Globus pallidus (tissue), 1 donor: ENCODE measurements around the gene TRIM71.

Experiments used
- DNase-seq: peaks from one replicate; pipeline ENCODE4 v3.0.0-alpha.2; 2015; ENCODE audit warnings: low spot score

The TRIM71 gene

GRCh38 chr3:32866533-32866932 lies 48.7 kb downstream of the TRIM71 start:
- no peak for DNase-seq

GRCh38 chr3:32867954-32868353 lies 50.2 kb downstream of the TRIM71 start:
- DNase-seq, result no peak

- DNase-seq, result no peak
Observed at GRCh38 chr3:32868719-32869512, 51.1 kb downstream of the TRIM71 start.

- no peak for DNase-seq
Observed at GRCh38 chr3:32869513-32870047, 51.8 kb downstream of the TRIM71 start.

- no peak for DNase-seq
Observed at GRCh38 chr3:32870373-32871095, 52.7 kb downstream of the TRIM71 start.

GRCh38 chr3:32871273-32871672 lies 53.5 kb downstream of the TRIM71 start:
- no peak for DNase-seq

- no peak for DNase-seq
Observed at GRCh38 chr3:32872487-32873382, 54.9 kb downstream of the TRIM71 start.

GRCh38 chr3:32873531-32874130 lies 55.8 kb downstream of the TRIM71 start:
- no peak for DNase-seq

- no peak for DNase-seq
Observed at GRCh38 chr3:32876920-32877319, 59.1 kb downstream of the TRIM71 start.

GRCh38 chr3:32877598-32877997 lies 59.8 kb downstream of the TRIM71 start:
- DNase-seq, result no peak

- no peak for DNase-seq
Observed at GRCh38 chr3:32880225-32880624, 62.4 kb downstream of the TRIM71 start.

GRCh38 chr3:32881624-32882023 lies 63.8 kb downstream of the TRIM71 start:
- DNase-seq, result no peak

- DNase-seq, result no peak
Observed at GRCh38 chr3:32882189-32882588, 64.4 kb downstream of the TRIM71 start.

GRCh38 chr3:32882603-32883025 lies 64.8 kb downstream of the TRIM71 start:
- DNase-seq, result no peak

- no peak for DNase-seq
Observed at GRCh38 chr3:32883817-32884216, 66.0 kb downstream of the TRIM71 start.

GRCh38 chr3:32884591-32884990 lies 66.8 kb downstream of the TRIM71 start:
- no peak for DNase-seq

GRCh38 chr3:32885283-32885901 lies 67.6 kb downstream of the TRIM71 start:
- DNase-seq, result no peak

GRCh38 chr3:32886296-32886695 lies 68.5 kb downstream of the TRIM71 start:
- DNase-seq, result no peak

- DNase-seq, result no peak
Observed at GRCh38 chr3:32886911-32887310, 69.1 kb downstream of the TRIM71 start.

GRCh38 chr3:32888739-32889138 lies 70.9 kb downstream of the TRIM71 start:
- DNase-seq, result no peak
